ENCODE measurements around the gene MELTF.

- TF ChIP-seq, protein P1, sequence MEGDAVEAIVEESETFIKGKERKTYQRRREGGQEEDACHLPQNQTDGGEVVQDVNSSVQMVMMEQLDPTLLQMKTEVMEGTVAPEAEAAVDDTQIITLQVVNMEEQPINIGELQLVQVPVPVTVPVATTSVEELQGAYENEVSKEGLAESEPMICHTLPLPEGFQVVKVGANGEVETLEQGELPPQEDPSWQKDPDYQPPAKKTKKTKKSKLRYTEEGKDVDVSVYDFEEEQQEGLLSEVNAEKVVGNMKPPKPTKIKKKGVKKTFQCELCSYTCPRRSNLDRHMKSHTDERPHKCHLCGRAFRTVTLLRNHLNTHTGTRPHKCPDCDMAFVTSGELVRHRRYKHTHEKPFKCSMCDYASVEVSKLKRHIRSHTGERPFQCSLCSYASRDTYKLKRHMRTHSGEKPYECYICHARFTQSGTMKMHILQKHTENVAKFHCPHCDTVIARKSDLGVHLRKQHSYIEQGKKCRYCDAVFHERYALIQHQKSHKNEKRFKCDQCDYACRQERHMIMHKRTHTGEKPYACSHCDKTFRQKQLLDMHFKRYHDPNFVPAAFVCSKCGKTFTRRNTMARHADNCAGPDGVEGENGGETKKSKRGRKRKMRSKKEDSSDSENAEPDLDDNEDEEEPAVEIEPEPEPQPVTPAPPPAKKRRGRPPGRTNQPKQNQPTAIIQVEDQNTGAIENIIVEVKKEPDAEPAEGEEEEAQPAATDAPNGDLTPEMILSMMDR (IDR thresholded peaks at IDR 0.05), result no peak
- no peak for TF ChIP-seq EP300 (IDR thresholded peaks at IDR 0.05)
- TF ChIP-seq HDAC2 (IDR thresholded peaks at IDR 0.05), result no peak
- no peak for TF ChIP-seq POLR2A (IDR thresholded peaks at IDR 0.05; ENCODE audit: low read length)
- TF ChIP-seq JUN (IDR thresholded peaks at IDR 0.05), result no peak
- no peak for TF ChIP-seq CBX8 (IDR thresholded peaks at IDR 0.05)
- no peak for TF ChIP-seq EHMT2 (IDR thresholded peaks at IDR 0.05; ENCODE audit: low read depth)
- TF ChIP-seq RFX5 (IDR thresholded peaks at IDR 0.05), result no peak
Measured at GRCh38 chr3:197064771-197065170, 35.2 kb upstream of the MELTF start.

Measured in A549 (cell line).